ENCODE data around the gene ENO1. TPM values are rescaled to one million over a fixed set of nuclear protein-coding genes. Genes with fewer than 3 reads are reported as not detected.
A peak's percentile ranks its signal among the peaks of the same experiment; 100 is the strongest.
"Not testable (repeated sequence)": the region's sequence is repeated elsewhere in the genome, so short reads cannot be mapped to it uniquely, and the experiment has no call there.

ENO1 gene
- total RNA-seq, 1 experiment from 2014 or later = 3,884 TPM

DNA sequence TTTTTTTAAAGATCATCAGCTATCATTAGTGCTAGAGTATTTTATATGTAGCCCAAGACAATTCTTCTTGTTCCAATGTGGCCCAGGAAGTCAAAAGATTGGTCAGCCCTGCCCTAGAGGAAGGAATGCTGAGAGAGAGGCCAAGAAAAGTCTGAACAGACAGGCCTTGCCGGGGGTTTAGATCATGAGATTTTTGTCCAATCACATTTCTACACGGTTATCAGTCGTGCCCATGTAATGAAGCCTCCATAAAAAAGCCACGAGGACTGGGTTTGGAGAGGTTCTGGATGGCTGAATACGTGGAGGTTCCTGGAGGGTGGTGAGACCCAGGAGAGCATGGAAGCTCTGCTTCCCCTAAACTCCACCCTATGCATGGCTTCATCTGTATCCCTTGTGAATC is 24.3 kb upstream of the ENO1 start:
- H3K36me3 ChIP-seq = no peaks in the 10 kb centered on the region
- no peaks in the 10 kb centered on the region for H3K27me3 ChIP-seq
- no peak overlapping the region for H3K4me3 ChIP-seq
- peak; percentile 78 for DNase-seq
- H3K9me3 ChIP-seq = no peaks in the 10 kb centered on the region

DNA sequence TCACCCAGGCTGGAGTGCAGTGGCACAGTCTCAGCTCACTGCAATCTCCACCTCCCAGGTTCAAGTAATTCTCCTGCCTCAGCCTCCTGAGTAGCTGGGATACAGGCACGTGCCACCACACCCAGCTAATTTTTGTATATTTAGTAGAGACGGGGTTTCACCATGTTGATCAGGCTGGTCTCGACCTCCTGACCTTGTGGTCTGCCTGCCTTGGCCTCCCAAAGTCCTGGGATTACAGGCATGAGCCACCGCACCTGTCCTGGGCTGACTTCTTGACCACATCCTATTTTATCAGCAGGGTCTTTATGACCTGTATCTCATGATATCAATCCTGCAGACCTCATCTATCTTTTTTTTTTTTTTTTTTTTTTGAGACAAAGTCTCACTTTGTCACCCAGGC is 22.2 kb upstream of the ENO1 start:
- H3K27me3 ChIP-seq, H3K9me3 ChIP-seq, DNase-seq, H3K4me3 ChIP-seq, H3K36me3 ChIP-seq: not testable (repeated sequence)

DNA sequence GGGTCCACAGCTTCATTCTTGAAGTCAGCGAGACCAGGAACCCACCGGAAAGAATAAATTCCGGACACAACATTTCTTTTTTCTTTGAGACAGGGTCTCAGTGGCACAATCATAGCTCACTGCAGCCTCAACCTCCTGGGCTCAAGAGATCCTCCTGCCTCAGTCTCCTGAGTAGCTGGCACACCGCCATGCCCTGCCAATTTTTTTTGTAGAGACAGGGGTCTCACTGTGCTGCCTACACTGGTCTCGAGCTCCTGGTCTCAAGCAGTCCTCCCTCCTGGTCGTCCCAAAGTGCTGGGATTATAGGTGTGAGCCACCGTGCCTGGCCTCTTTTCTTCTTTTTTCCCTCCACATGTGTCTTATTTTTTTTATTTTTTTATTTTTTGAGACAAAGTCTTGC is 20.6 kb upstream of the ENO1 start:
- H3K27me3 ChIP-seq = no peaks in the 10 kb centered on the region
- H3K36me3 ChIP-seq = no peaks in the 10 kb centered on the region
- no peak overlapping the region for H3K4me3 ChIP-seq
- no peak for DNase-seq
- H3K9me3 ChIP-seq = no peaks in the 10 kb centered on the region

DNA sequence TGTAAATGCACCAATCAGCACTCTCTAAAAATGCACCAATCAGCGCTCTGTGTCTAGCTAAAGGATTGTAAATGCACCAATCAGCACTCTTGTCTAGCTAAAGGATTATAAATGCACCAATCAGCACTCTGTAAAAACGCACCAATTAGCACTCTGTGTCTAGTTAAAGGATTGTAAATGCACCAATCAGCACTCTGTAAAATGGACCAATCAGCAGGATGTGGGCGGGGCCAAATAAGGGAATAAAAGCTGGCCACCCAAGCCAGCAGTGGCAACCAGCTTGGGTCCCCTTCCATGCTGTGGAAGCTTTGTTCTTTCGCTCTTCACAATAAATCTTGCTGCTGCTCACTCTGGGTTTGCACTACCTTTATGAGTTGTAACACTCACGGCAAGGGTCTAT is 19.9 kb upstream of the ENO1 start:
- H3K27me3 ChIP-seq, H3K9me3 ChIP-seq, H3K36me3 ChIP-seq, H3K4me3 ChIP-seq, DNase-seq: not testable (repeated sequence)

- H3K4me3 ChIP-seq, H3K27me3 ChIP-seq, DNase-seq, H3K36me3 ChIP-seq, H3K9me3 ChIP-seq: not testable (repeated sequence)
Observed at GRCh38 chr1:8897505-8897904, 19.0 kb upstream of the ENO1 start.

GRCh38 chr1:8896775-8897174 is 18.3 kb upstream of the ENO1 start:
- not testable (repeated sequence) for DNase-seq, H3K9me3 ChIP-seq, H3K4me3 ChIP-seq, H3K36me3 ChIP-seq, H3K27me3 ChIP-seq

DNA sequence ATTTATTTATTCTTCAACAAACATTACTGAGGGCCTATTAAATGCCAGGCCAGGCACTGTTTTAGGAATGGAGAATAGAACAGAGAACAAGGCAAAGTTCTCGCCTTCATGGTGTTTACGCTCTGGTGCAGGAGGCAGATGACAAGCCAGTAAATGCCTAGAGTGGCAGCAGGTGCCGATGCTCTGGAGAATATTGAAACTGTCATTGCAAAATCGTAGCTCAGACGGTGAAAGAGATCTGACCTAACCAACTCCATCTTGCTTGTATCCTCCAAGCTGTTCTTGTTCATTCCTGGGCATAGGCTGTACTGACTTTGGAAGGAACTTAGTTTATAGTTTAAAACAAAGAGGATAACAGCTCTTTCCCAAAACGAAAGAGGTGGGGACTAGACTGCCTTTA is 13.5 kb upstream of the ENO1 start:
- H3K4me3 ChIP-seq = no peak overlapping the region
- no peaks in the 10 kb centered on the region for H3K36me3 ChIP-seq
- H3K27me3 ChIP-seq = no peaks in the 10 kb centered on the region
- H3K9me3 ChIP-seq = no peaks in the 10 kb centered on the region
- DNase-seq = no peak

DNA sequence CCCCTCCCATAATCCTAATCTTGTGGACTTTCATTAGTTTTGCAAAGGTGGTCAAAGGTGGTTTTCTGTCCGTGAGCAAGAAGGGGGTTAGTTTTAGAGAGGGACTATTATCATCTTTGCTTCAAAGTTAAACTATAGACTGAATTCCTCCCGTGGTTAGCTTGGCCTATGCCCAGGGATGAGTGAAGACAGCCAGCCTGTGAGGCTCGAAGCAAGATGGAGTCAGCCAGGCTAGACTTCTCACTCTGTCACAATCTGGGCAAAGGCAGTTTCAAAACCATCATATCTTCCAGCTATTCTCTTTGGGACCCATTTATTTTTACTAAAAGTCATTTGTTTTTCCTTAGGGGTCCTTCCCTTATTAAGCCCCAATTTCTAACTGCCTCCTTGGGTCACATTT is 12.9 kb upstream of the ENO1 start:
- H3K36me3 ChIP-seq = no peaks in the 10 kb centered on the region
- no peak for DNase-seq

GRCh38 chr1:8889925-8890785 is 11.7 kb upstream of the ENO1 start:
- H3K4me3 ChIP-seq = peak overlapping the region; percentile 23

More for the DNA sequence above, 12.9 kb upstream of the ENO1 start:
- H3K9me3 ChIP-seq = no peaks in the 10 kb centered on the region
- no peak overlapping the region for H3K4me3 ChIP-seq
- H3K27me3 ChIP-seq = no peaks in the 10 kb centered on the region

GRCh38 chr1:8889103-8889846 is 10.8 kb upstream of the ENO1 start:
- no peak for DNase-seq
- Histone ChIP-seq H3K4me3 (no peak overlapping the region), H3K9me3 (no peaks in the 10 kb centered on the region), H3K27me3 (no peaks in the 10 kb centered on the region), H3K36me3 (no peaks in the 10 kb centered on the region)

More at GRCh38 chr1:8889925-8890785, 11.7 kb upstream of the ENO1 start:
- peak; percentile 94 for DNase-seq
- H3K9me3 ChIP-seq = no peaks in the 10 kb centered on the region
- H3K36me3 ChIP-seq = no peaks in the 10 kb centered on the region
- no peaks in the 10 kb centered on the region for H3K27me3 ChIP-seq

- Histone ChIP-seq H3K27me3 (no peaks in the 10 kb centered on the region), H3K36me3 (no peaks in the 10 kb centered on the region), H3K9me3 (no peaks in the 10 kb centered on the region), H3K4me3 (no peak overlapping the region)
- no peak for DNase-seq
Observed at GRCh38 chr1:8886589-8886988, 8.1 kb upstream of the ENO1 start.

DNA sequence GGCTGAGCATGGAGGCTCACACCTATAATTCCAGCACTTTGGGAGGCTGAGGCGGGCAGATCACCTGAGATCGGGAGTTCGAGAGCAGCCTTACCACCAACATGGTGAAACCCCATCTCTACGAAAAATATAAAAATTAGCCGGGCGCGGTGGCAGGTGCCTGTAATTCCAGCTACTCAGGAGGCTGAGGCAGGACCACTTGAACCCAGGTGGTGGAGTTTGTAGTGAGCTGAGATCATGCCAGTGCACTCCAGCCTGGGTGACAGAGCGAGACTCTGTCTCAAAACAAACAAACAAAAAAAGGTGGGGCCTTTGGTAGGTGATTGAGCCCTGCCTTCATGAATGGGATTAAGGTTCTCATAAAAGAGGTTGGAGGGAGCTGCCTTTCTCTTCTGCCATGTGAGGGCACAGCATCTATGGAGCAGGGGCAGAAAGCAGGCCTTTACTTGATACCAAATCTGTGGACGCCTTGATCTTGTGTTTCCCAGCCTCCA is 7.6 kb upstream of the ENO1 start:
- H3K27me3 ChIP-seq, H3K9me3 ChIP-seq, H3K4me3 ChIP-seq, DNase-seq, H3K36me3 ChIP-seq: not testable (repeated sequence)

DNA sequence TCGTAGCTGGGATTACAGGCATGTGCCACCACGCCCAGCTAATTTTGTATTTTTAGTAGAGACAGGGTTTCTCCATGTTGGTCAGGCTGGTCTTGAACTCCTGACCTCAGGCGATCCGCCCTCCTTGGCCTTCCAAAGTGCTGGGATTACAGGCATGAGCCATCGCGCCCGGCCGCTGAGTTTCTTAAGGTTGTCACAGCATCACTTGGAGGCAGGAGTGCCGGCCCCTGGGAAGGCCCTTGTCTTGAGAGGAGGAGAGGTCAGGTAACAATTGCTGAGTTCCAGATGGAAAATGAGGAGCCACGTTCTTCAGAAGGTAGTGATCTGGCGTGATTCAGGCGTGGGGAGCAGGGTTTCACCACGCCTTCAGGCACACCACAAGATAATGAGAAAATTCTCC is 5.6 kb upstream of the ENO1 start:
- H3K4me3 ChIP-seq, DNase-seq, H3K27me3 ChIP-seq: not testable (repeated sequence)

GRCh38 chr1:8883491-8883890 is 5.0 kb upstream of the ENO1 start:
- H3K4me3 ChIP-seq = no peak overlapping the region
- H3K36me3 ChIP-seq = no peaks in the 10 kb centered on the region
- no peaks in the 10 kb centered on the region for H3K27me3 ChIP-seq
- H3K9me3 ChIP-seq = no peaks in the 10 kb centered on the region
- no peak for DNase-seq

More for the DNA sequence above, 5.6 kb upstream of the ENO1 start:
- H3K9me3 ChIP-seq, H3K36me3 ChIP-seq: not testable (repeated sequence)

GRCh38 chr1:8879922-8880676 is 1.6 kb upstream of the ENO1 start:
- peak overlapping the region; percentile 76 for H3K4me3 ChIP-seq
- no peaks in the 10 kb centered on the region for H3K27me3 ChIP-seq
- H3K36me3 ChIP-seq = peaks cover 29% of the 10 kb centered on the region
- H3K9me3 ChIP-seq = no peaks in the 10 kb centered on the region
- DNase-seq = peak; percentile 92

DNA sequence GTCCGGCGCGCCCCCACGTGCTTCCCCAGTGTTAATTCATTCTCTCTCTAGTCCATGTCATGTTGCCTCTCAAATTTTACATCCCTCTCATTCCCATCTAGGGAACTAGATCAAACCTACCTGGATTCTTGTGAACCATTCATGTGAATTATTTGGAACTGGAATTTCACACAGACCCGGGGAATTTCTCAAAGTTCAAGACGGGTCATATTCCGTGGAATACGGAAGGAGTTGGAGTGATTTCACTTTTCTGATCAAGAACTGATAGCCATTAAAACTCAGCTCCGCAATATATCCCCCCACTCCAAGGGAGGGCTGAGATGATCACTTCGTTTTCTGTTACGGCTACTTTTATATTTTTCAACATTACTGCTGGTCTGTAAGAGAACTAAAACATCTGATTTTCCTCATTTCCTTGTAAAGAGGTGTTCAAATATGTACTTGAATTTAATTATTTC is 1.0 kb upstream of the ENO1 start:
- no peaks in the 10 kb centered on the region for H3K27me3 ChIP-seq
- no peak for DNase-seq
- H3K4me3 ChIP-seq = peak overlapping the region; percentile 76
- no peaks in the 10 kb centered on the region for H3K9me3 ChIP-seq
- peaks cover 35% of the 10 kb centered on the region for H3K36me3 ChIP-seq
